Dermis blood vessel endothelial cell (primary cell): ENCODE results near the gene CFAP61. TPM values are rescaled to one million over a fixed set of nuclear protein-coding genes. Genes with fewer than 3 reads are reported as not detected.
"Not testable (repeated sequence)": the region's sequence is repeated elsewhere in the genome, so short reads cannot be mapped to it uniquely, and the experiment has no call there.

Source experiments
- DNase-seq: peaks from one replicate; pipeline ENCODE4 v3.0.0; 2010
- total RNA-seq: library from RNA; depleted of rRNA; stranded (reverse); fragments of >200 nt; gene quantifications from 2 replicates; pipeline ENCODE4 v1.2.3, GENCODE V29; 2014

CFAP61 gene
- total RNA-seq, 1 donor from 2014 or later = not detected

GRCh38 chr20:20237093-20237959 lies 185.0 kb downstream of the CFAP61 start:
- DNase-seq = peak; percentile 65

GRCh38 chr20:20241976-20242375 lies 189.6 kb downstream of the CFAP61 start:
- DNase-seq = no peak

GRCh38 chr20:20244384-20244783 lies 192.1 kb downstream of the CFAP61 start:
- DNase-seq = not testable (repeated sequence)

GRCh38 chr20:20246996-20247633 lies 194.8 kb downstream of the CFAP61 start:
- DNase-seq = no peak

GRCh38 chr20:20248620-20249200 lies 196.4 kb downstream of the CFAP61 start:
- DNase-seq = no peak

- DNase-seq = no peak
Observed at GRCh38 chr20:20251317-20251716, 199.0 kb downstream of the CFAP61 start.

- no peak for DNase-seq
Observed at GRCh38 chr20:20251836-20252235, 199.5 kb downstream of the CFAP61 start.

- DNase-seq = no peak
Observed at GRCh38 chr20:20253039-20253743, 200.9 kb downstream of the CFAP61 start.

- DNase-seq = no peak
Observed at GRCh38 chr20:20253744-20254330, 201.5 kb downstream of the CFAP61 start.

GRCh38 chr20:20255099-20255498 lies 202.8 kb downstream of the CFAP61 start:
- DNase-seq = no peak

- no peak for DNase-seq
Observed at GRCh38 chr20:20259533-20259932, 207.2 kb downstream of the CFAP61 start.

- DNase-seq = no peak
Observed at GRCh38 chr20:20261159-20261558, 208.8 kb downstream of the CFAP61 start.

GRCh38 chr20:20265210-20265609 lies 212.9 kb downstream of the CFAP61 start:
- DNase-seq = no peak

GRCh38 chr20:20266552-20266951 lies 214.2 kb downstream of the CFAP61 start:
- DNase-seq = no peak

GRCh38 chr20:20267685-20268370 lies 215.5 kb downstream of the CFAP61 start:
- DNase-seq = no peak

GRCh38 chr20:20271271-20271670 lies 218.9 kb downstream of the CFAP61 start:
- DNase-seq = no peak

- no peak for DNase-seq
Observed at GRCh38 chr20:20272686-20273085, 220.4 kb downstream of the CFAP61 start.

- no peak for DNase-seq
Observed at GRCh38 chr20:20273286-20273685, 221.0 kb downstream of the CFAP61 start.

- DNase-seq = no peak
Observed at GRCh38 chr20:20274821-20275220, 222.5 kb downstream of the CFAP61 start.

GRCh38 chr20:20275636-20276035 lies 223.3 kb downstream of the CFAP61 start:
- DNase-seq = no peak

- no peak for DNase-seq
Observed at GRCh38 chr20:20276811-20277530, 224.6 kb downstream of the CFAP61 start.
